ENCODE data around the gene DCAF8.

DNA sequence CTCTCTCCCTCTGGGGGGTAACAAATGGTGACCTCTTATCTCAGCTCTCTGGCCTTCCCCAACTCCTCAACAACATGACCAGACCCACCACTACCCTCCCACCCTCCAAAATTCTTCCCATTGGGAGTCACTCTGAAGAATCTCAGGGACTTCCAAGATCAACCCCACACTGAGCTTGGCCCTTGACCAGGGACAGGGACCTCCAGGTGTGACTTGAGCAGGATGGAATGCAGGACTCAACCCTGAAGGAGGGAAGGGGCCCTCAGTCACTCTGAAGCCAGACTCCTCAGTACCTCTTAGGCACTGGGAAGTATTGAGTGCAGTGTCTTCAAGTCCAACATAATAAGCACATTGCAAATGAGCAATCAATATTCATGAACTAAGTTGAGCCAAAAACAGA is 70.1 kb downstream of the DCAF8 start:
- TF ChIP-seq GLIS3 (CRISPR knock-in tag; IDR thresholded peaks at IDR 0.05) = no peak
- TF ChIP-seq ZNF70 (CRISPR knock-in tag; IDR thresholded peaks at IDR 0.05) = no peak
- no peak for TF ChIP-seq ZNF8 (CRISPR knock-in tag; IDR thresholded peaks at IDR 0.05)
- TF ChIP-seq ZFP3 (CRISPR knock-in tag; IDR thresholded peaks at IDR 0.05) = no peak
- no peak for TF ChIP-seq RARB (CRISPR knock-in tag; IDR thresholded peaks at IDR 0.05)
- TF ChIP-seq, protein P1, sequence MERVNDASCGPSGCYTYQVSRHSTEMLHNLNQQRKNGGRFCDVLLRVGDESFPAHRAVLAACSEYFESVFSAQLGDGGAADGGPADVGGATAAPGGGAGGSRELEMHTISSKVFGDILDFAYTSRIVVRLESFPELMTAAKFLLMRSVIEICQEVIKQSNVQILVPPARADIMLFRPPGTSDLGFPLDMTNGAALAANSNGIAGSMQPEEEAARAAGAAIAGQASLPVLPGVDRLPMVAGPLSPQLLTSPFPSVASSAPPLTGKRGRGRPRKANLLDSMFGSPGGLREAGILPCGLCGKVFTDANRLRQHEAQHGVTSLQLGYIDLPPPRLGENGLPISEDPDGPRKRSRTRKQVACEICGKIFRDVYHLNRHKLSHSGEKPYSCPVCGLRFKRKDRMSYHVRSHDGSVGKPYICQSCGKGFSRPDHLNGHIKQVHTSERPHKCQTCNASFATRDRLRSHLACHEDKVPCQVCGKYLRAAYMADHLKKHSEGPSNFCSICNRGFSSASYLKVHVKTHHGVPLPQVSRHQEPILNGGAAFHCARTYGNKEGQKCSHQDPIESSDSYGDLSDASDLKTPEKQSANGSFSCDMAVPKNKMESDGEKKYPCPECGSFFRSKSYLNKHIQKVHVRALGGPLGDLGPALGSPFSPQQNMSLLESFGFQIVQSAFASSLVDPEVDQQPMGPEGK (CRISPR knock-in tag; IDR thresholded peaks at IDR 0.05; ENCODE audit: borderline replicate concordance) = no peak
- no peak for TF ChIP-seq SNAI2 (CRISPR knock-in tag; IDR thresholded peaks at IDR 0.05)
- no peak for TF ChIP-seq ZFP30 (CRISPR knock-in tag; IDR thresholded peaks at IDR 0.05)
- TF ChIP-seq, protein P2, sequence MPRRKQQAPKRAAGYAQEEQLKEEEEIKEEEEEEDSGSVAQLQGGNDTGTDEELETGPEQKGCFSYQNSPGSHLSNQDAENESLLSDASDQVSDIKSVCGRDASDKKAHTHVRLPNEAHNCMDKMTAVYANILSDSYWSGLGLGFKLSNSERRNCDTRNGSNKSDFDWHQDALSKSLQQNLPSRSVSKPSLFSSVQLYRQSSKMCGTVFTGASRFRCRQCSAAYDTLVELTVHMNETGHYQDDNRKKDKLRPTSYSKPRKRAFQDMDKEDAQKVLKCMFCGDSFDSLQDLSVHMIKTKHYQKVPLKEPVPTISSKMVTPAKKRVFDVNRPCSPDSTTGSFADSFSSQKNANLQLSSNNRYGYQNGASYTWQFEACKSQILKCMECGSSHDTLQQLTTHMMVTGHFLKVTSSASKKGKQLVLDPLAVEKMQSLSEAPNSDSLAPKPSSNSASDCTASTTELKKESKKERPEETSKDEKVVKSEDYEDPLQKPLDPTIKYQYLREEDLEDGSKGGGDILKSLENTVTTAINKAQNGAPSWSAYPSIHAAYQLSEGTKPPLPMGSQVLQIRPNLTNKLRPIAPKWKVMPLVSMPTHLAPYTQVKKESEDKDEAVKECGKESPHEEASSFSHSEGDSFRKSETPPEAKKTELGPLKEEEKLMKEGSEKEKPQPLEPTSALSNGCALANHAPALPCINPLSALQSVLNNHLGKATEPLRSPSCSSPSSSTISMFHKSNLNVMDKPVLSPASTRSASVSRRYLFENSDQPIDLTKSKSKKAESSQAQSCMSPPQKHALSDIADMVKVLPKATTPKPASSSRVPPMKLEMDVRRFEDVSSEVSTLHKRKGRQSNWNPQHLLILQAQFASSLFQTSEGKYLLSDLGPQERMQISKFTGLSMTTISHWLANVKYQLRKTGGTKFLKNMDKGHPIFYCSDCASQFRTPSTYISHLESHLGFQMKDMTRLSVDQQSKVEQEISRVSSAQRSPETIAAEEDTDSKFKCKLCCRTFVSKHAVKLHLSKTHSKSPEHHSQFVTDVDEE (CRISPR knock-in tag; IDR thresholded peaks at IDR 0.05) = no peak
- TF ChIP-seq POU6F1 (CRISPR knock-in tag; IDR thresholded peaks at IDR 0.05; ENCODE audit: borderline replicate concordance, low read depth) = no peak
- no peak for TF ChIP-seq ZNF565 (CRISPR knock-in tag; conservative IDR thresholded peaks at IDR 0.05; ENCODE audit: low read depth)
- TF ChIP-seq OSR1 (CRISPR knock-in tag; IDR thresholded peaks at IDR 0.05) = no peak
- no peak for TF ChIP-seq BACH2 (CRISPR knock-in tag; IDR thresholded peaks at IDR 0.05; ENCODE audit: borderline replicate concordance)
